GM23338 (cell line): ENCODE results near the gene EGLN2.
"Not testable (repeated sequence)": the region's sequence is repeated elsewhere in the genome, so short reads cannot be mapped to it uniquely, and the experiment has no call there.

ENCODE experiments used
- CREB1 ChIP-seq: fragments of 250-450 bp; sonication (Bioruptor Pico); IDR thresholded peaks from 2 replicates; pipeline ENCODE4 v1.5.0; 2020; ENCODE audit warnings: low read depth, mild to moderate bottlenecking, moderate library complexity
- EZH2 ChIP-seq: fragments of 200-600 bp; sonication (generic); IDR thresholded peaks from one replicate; pipeline ENCODE4 v1.8.0; 2017; ENCODE audit warnings: antibody characterized with exemption, mild to moderate bottlenecking, low read depth; ENCODE audit not compliant: unreplicated experiment
- EZH2phosphoT487 ChIP-seq: fragments of 200-600 bp; sonication (generic); IDR thresholded peaks from one replicate; pipeline ENCODE4 v1.8.1; 2018; ENCODE audit warnings: antibody characterized with exemption; ENCODE audit not compliant: unreplicated experiment
- JUNB ChIP-seq: IDR thresholded peaks from one replicate; pipeline ENCODE4 v1.6.1; 2016; ENCODE audit warnings: antibody characterized with exemption; ENCODE audit not compliant: unreplicated experiment
- NANOG ChIP-seq: IDR thresholded peaks from 2 replicates; pipeline ENCODE4 v1.6.1; 2016; ENCODE audit warnings: antibody characterized with exemption, borderline replicate concordance
- POLR2AphosphoS5 ChIP-seq: IDR thresholded peaks from 2 replicates; pipeline ENCODE4 v1.6.1; 2016; ENCODE audit warnings: antibody characterized with exemption, low read depth
- TF ChIP-seq, protein P1 (sequence below), 2 experiments: fragments of 200-600 bp in 1 of 2; sonication (generic) in 1 of 2; conservative IDR thresholded peaks; 2 replicates each; pipeline versions ENCODE4 v1.5.1 to v1.6.1; 2016 to 2017; ENCODE audit warnings: antibody characterized with exemption in 2 of 2, low read depth in 2 of 2, mild to moderate bottlenecking in 2 of 2, moderate library complexity in 1 of 2

DNA sequence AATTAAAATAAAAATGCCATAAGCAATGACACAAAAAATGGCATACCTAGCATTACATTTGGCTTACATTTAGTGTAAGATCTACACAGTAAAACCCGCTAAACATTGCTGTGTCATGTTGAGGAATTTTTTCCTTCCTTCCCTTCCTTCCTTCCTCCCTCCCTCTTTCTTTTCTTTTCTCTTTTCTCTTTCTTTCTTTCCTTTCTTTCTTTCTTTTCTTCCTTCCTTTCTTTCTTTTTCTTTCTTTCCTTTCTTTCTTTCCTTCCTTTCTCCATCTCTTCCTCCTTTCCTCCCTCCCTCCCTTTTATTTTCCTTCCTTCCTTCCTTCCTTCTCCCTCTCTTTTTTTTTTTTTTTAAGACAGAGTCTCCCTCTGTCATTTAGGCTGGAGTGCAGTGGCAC lies 39.5 kb downstream of the EGLN2 start:
- not testable (repeated sequence) for TF ChIP-seq EZH2; EZH2phosphoT487; NANOG; JUNB; POLR2AphosphoS5; CREB1 (CRISPR knock-in tag)
- TF ChIP-seq, protein P1, sequence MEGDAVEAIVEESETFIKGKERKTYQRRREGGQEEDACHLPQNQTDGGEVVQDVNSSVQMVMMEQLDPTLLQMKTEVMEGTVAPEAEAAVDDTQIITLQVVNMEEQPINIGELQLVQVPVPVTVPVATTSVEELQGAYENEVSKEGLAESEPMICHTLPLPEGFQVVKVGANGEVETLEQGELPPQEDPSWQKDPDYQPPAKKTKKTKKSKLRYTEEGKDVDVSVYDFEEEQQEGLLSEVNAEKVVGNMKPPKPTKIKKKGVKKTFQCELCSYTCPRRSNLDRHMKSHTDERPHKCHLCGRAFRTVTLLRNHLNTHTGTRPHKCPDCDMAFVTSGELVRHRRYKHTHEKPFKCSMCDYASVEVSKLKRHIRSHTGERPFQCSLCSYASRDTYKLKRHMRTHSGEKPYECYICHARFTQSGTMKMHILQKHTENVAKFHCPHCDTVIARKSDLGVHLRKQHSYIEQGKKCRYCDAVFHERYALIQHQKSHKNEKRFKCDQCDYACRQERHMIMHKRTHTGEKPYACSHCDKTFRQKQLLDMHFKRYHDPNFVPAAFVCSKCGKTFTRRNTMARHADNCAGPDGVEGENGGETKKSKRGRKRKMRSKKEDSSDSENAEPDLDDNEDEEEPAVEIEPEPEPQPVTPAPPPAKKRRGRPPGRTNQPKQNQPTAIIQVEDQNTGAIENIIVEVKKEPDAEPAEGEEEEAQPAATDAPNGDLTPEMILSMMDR (conservative IDR thresholded peaks at IDR 0.05; ENCODE audit: low read depth in 2 of 2): not testable (repeated sequence)
